IMR-90 (cell line): ENCODE data around the gene FGF19. TPM values are rescaled to one million over a fixed set of nuclear protein-coding genes. Genes with fewer than 3 reads are reported as not detected.

Source experiments
- ATAC-seq: fragments of 200-7000 bp; cut with Tn5 transposase; 2 replicates; pipeline ENCODE4 v1.9.1; 2020; ENCODE audit warnings: low read depth, mild to moderate bottlenecking, moderate library complexity
- BruUV-seq: library from RNA; stranded (reverse); fragments of 400-500 nt; replicated peaks from 2 replicates; lab custom pipeline; 2021; lab: Mats Ljungman, UMichigan
- CTCF ChIA-PET: fragments of 300-600 bp; formaldehyde crosslinking; extraction: SDS; loops from one replicate; lab custom pipeline; 2021; ENCODE audit warnings: antibody characterized with exemption; lab: Yijun Ruan, JAX
- POLR2A ChIA-PET: fragments of 300-600 bp; sonication (Branson Sonifier 250); formaldehyde crosslinking; loops from one replicate; lab custom pipeline; 2022; ENCODE audit warnings: antibody characterized with exemption; ENCODE audit not compliant: unreplicated experiment; lab: Charles Lee
- DNase-seq: peaks from one replicate; pipeline ENCODE4 v3.0.0; 2013
- H2AFZ ChIP-seq: replicated peaks from 2 replicates; pipeline ENCODE3; 2013; ENCODE audit warnings: low read length, mild to moderate bottlenecking; ENCODE audit not compliant: poor library complexity
- H2AK5ac ChIP-seq: 2 replicates; pipeline ENCODE4 v1.6.1; 2013; ENCODE audit warnings: low read depth, low read length, inconsistent platforms
- H2AK9ac ChIP-seq: replicated peaks from 2 replicates; pipeline ENCODE3; 2013; ENCODE audit warnings: mild to moderate bottlenecking, low read depth, low read length, moderate library complexity; ENCODE audit not compliant: poor library complexity
- H2BK120ac ChIP-seq: 2 replicates; pipeline ENCODE4 v1.6.1; 2013; ENCODE audit warnings: low read depth, low read length, inconsistent platforms
- H2BK15ac ChIP-seq: 3 replicates; pipeline ENCODE4 v1.6.1; 2013; ENCODE audit warnings: low read depth, low read length, inconsistent platforms
- H2BK20ac ChIP-seq: 2 replicates; pipeline ENCODE4 v1.6.1; 2013; ENCODE audit warnings: low read depth, mild to moderate bottlenecking, inconsistent platforms, low read length, moderate library complexity
- H2BK5ac ChIP-seq: 2 replicates; pipeline ENCODE4 v1.6.1; 2013; ENCODE audit warnings: mild to moderate bottlenecking, low read depth, low read length, inconsistent platforms; ENCODE audit not compliant: poor library complexity, severe bottlenecking
- H3K14ac ChIP-seq: replicated peaks from 2 replicates; pipeline ENCODE4 v1.6.1; 2013; ENCODE audit warnings: low read depth, low read length, inconsistent platforms
- H3K18ac ChIP-seq: 2 replicates; pipeline ENCODE4 v1.6.1; 2013; ENCODE audit warnings: low read depth, low read length, control low read depth
- H3K23ac ChIP-seq: 2 replicates; pipeline ENCODE4 v1.6.1; 2013; ENCODE audit warnings: low read depth, low read length, inconsistent platforms
- H3K27ac ChIP-seq: 2 replicates; pipeline ENCODE4 v1.5.1; 2013; ENCODE audit warnings: mild to moderate bottlenecking, control low read depth, low read length; ENCODE audit not compliant: insufficient read depth
- H3K27me3 ChIP-seq: 2 replicates; pipeline ENCODE4 v1.6.1; 2013; ENCODE audit warnings: low read length; ENCODE audit not compliant: control insufficient read depth, insufficient read depth
- H3K36me3 ChIP-seq: 2 replicates; pipeline ENCODE4 v1.6.1; 2013; ENCODE audit warnings: low read length, mixed read lengths; ENCODE audit not compliant: control insufficient read depth, insufficient read depth
- H3K4ac ChIP-seq: 2 replicates; pipeline ENCODE4 v1.6.1; 2013; ENCODE audit warnings: low read depth, low read length, inconsistent platforms
- H3K4me1 ChIP-seq: 2 replicates; pipeline ENCODE4 v1.6.1; 2013; ENCODE audit warnings: low read length, mixed read lengths; ENCODE audit not compliant: control insufficient read depth, insufficient read depth
- H3K4me2 ChIP-seq: 2 replicates; pipeline ENCODE4 v1.6.1; 2013; ENCODE audit warnings: low read depth, mild to moderate bottlenecking, control low read depth, low read length, moderate library complexity
- H3K4me3 ChIP-seq: 2 replicates; pipeline ENCODE4 v1.5.1; 2013; ENCODE audit warnings: low read depth, mild to moderate bottlenecking, control low read depth, low read length, moderate library complexity; ENCODE audit not compliant: insufficient read depth
- H3K56ac ChIP-seq: 2 replicates; pipeline ENCODE4 v1.6.1; 2013; ENCODE audit warnings: low read length, inconsistent platforms; ENCODE audit not compliant: insufficient read depth; ENCODE audit errors: extremely low read depth
- H3K79me1 ChIP-seq, 2 experiments: 2 replicates each; pipeline ENCODE4 v1.6.1; 2013; ENCODE audit warnings: low read length in 2 of 2, inconsistent platforms in 1 of 2, low read depth in 1 of 2
- H3K9ac ChIP-seq: 2 replicates; pipeline ENCODE4 v1.6.1; 2013; ENCODE audit warnings: low read depth, low read length, control low read depth
- H3K9me1 ChIP-seq: 2 replicates; pipeline ENCODE4 v1.6.1; 2013; ENCODE audit warnings: low read length, inconsistent platforms; ENCODE audit not compliant: insufficient read depth
- H3K9me3 ChIP-seq: 2 replicates; pipeline ENCODE4 v1.6.1; 2013; ENCODE audit warnings: low read length; ENCODE audit not compliant: control insufficient read depth, insufficient read depth
- H4K20me1 ChIP-seq: 2 replicates; pipeline ENCODE4 v1.6.1; 2013; ENCODE audit warnings: low read length, inconsistent platforms; ENCODE audit not compliant: insufficient read depth
- H4K5ac ChIP-seq: 2 replicates; pipeline ENCODE4 v1.6.1; 2013; ENCODE audit warnings: mild to moderate bottlenecking, low read depth, low read length, control low read depth
- H4K8ac ChIP-seq, 2 experiments: 2 replicates each; pipeline ENCODE4 v1.6.1; 2013; ENCODE audit warnings: low read depth in 2 of 2, low read length in 2 of 2, control low read depth in 1 of 2, inconsistent platforms in 1 of 2
- H4K91ac ChIP-seq: 2 replicates; pipeline ENCODE4 v1.6.1; 2013; ENCODE audit warnings: low read depth, low read length, inconsistent platforms; ENCODE audit not compliant: insufficient read depth
- ELK1 ChIP-seq: fragments of 150-350 bp; IDR thresholded peaks from 2 replicates; pipeline ENCODE4 v1.6.1; 2016; ENCODE audit warnings: low read depth, mild to moderate bottlenecking, low read length, moderate library complexity, borderline replicate concordance
- MAFK ChIP-seq: IDR thresholded peaks from 2 replicates; pipeline ENCODE4 v1.6.1; 2012; ENCODE audit warnings: low read depth, low read length, improper control_type of control experiment
- NFE2L2 ChIP-seq: fragments of 150-350 bp; IDR thresholded peaks from 2 replicates; pipeline ENCODE4 v1.6.1; 2016; ENCODE audit warnings: low read depth, mild to moderate bottlenecking, low read length
- WGBS, 2 experiments: methylation state at CpG; one replicate each; pipeline versions ENCODE4 v1.1.5 to v1.1.7; 2013; ENCODE audit warnings: missing lambda C conversion rate in 2 of 2; ENCODE audit not compliant: insufficient read length in 1 of 2; ENCODE audit errors: extremely low coverage in 2 of 2; 5-methylcytosine and 5-hydroxymethylcytosine counted together
- dilution Hi-C: fragments of 300-500 bp; cut with HindIII; formaldehyde crosslinking; loops from one replicate; pipeline ENCODE4 v1.14.3; 2018; ENCODE audit warnings: low sequenced_read_pairs; ENCODE audit not compliant: unreplicated experiment
- in situ Hi-C: fragments of 300-500 bp; cut with MboI; formaldehyde crosslinking; loops from 3 replicates; pipeline ENCODE4 v1.14.3; 2019; ENCODE audit warnings: low sequenced_read_pairs, inconsistent platforms, mixed read lengths
- intact Hi-C: fragments of 100-400 bp; cut with micrococcal nuclease; formaldehyde crosslinking; loops from 2 replicates; pipeline ENCODE4 v1.10.0; 2022
- polyA plus RNA-seq, 3 experiments: library from polyadenylated mRNA; depleted of rRNA; stranded (reverse); fragments of >200 nt; gene quantifications; 2 replicates each; pipeline ENCODE4 v1.2.3, GENCODE V29; 2012; ENCODE audit warnings: low replicate concordance in 1 of 3
- total RNA-seq: library from RNA; depleted of rRNA; stranded (reverse); fragments of >200 nt; gene quantifications from 2 replicates; pipeline ENCODE4 v1.2.3, GENCODE V29; 2012

The FGF19 gene
- total and polyA plus RNA-seq, 2 of the 4 experiments (the other 2 are of a cell fraction): not detected

DNA sequence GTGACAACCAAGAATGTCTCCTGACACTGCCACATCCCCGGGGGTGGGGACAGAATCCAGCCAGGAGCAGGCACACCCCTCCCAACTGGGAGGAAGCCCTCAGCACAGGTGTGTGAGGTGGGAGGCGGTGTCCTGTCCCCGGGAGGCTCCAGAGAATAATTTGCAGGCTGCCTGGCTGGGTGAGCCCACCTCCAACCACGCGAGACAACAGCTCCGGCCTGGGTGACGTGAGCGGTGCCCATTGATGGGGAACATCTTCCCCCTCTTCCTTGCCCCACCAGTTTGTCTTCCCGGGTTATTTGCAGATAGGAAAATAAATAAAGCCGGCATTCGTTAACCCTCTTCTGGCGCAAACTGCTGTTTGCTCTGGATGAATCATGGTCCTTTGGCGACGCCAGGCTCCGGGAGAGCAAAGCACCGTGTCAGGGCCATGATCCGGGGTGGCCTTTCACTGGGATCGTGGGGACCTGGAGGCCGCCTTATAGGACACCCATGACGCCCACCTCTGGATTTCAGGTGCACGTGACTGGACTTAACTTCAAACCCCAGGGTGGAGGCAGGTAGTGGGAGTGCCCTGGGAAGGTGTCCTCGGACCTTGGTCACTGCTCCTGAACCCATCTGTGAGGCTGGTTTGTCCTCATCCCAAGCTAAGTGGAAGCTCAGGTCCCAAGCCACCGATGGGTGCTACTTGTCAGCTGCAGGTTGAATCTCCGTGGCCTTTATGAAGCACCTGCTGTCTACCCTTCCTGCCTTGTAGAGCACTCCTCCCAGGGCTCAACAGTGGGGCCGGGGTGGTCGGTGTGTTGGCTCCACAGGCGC, 49.0 kb downstream of the FGF19 start (continued):
- TF ChIP-seq ELK1: no peak

- Histone ChIP-seq H3K14ac (no peak overlapping the region), H3K9ac (no peak overlapping the region), H2AK9ac (no peak overlapping the region), H4K8ac (no peak overlapping the region), H2BK20ac (no peak overlapping the region), H4K5ac (no peak overlapping the region), H3K4me1 (peaks cover 11% of the 10 kb centered on the region; the same call in 1 of the 2 replicates), H3K23ac (no peak overlapping the region), H3K27me3 (no peaks in the 10 kb centered on the region), H3K4ac (no peak overlapping the region), H2BK15ac (no peak overlapping the region), H3K4me3 (no peak overlapping the region), H2AK5ac (no peak overlapping the region; the same call in 1 of the 2 replicates), H4K91ac (no peak overlapping the region), H2BK5ac (no peak overlapping the region), H3K18ac (no peak overlapping the region), H2AFZ (peak overlapping the region; percentile 28), H3K27ac (no peak overlapping the region), H3K9me3 (no peaks in the 10 kb centered on the region), H2BK120ac (no peak overlapping the region), H3K4me2 (no peak overlapping the region), H4K20me1 (peaks cover 67% of the 10 kb centered on the region), H3K79me1 (peaks cover 5 to 36% of the 10 kb centered on the region in 2 experiments; a peak in 3 of 4 replicates), H3K36me3 (peaks cover 46% of the 10 kb centered on the region), H3K56ac (no peak overlapping the region), H3K9me1 (no peaks in the 10 kb centered on the region)
- CTCF ChIA-PET: no interaction called here
- no TSS peak for BruUV-seq
- ATAC-seq (no peak; the same call in 1 of the 2 replicates), DNase-seq (no peak)
- TF ChIP-seq MAFK (no peak), NFE2L2 (no peak)
- POLR2A ChIA-PET: no interaction called here
- in situ Hi-C loops (loop anchor here (25.0 kb wide), 2 partner anchors 717 to 1042 kb away; no protein-coding TSS in a partner anchor), intact Hi-C loops (no loop called here), dilution Hi-C loops (no loop called here)
- 76% methylated on average over 11 of the region's 38 CpGs; no CpG with 5 or more reads in 1 of the 2 experiments for WGBS, 2 experiments
These were observed 49.7 kb downstream of the FGF19 start for GRCh38 chr11:69654001-69654659.
